HepG2 (cell line): Measurements from ENCODE around the gene STK11. TPM values are rescaled to one million over a fixed set of nuclear protein-coding genes. Genes with fewer than 3 reads are reported as not detected.
A peak's percentile ranks its signal among the peaks of the same experiment; 100 is the strongest.

Experiments used
- ADNP ChIP-seq: sonication (generic); formaldehyde crosslinking; IDR thresholded peaks from 2 replicates; pipeline ENCODE4 v1.4.0; 2020; ENCODE audit warnings: missing genetic modification reagents
- CHD4 ChIP-seq: fragments of 200-600 bp; sonication (generic); IDR thresholded peaks from 2 replicates; pipeline ENCODE4 v1.7.0; 2017; ENCODE audit warnings: mild to moderate bottlenecking, low read length, borderline replicate concordance
- HDAC1 ChIP-seq: sonication (generic); formaldehyde crosslinking; IDR thresholded peaks from 2 replicates; pipeline ENCODE4 v1.5.1; 2020; ENCODE audit warnings: mild to moderate bottlenecking, missing genetic modification reagents
- HNRNPK ChIP-seq: fragments of 200-400 bp; formaldehyde crosslinking; IDR thresholded peaks from 2 replicates; pipeline ENCODE4 v1.6.1; 2018; ENCODE audit warnings: low read length, low read depth, moderate library complexity, mild to moderate bottlenecking; ENCODE audit not compliant: poor library complexity, severe bottlenecking
- HNRNPL ChIP-seq: fragments of 200-400 bp; formaldehyde crosslinking; IDR thresholded peaks from 2 replicates; pipeline ENCODE4 v1.6.1; 2017; ENCODE audit warnings: mild to moderate bottlenecking, low read depth, low read length
- JUND ChIP-seq: sonication (generic); formaldehyde crosslinking; IDR thresholded peaks from 2 replicates; pipeline ENCODE4 v1.8.0; 2022; ENCODE audit warnings: mild to moderate bottlenecking, missing genetic modification reagents
- LCORL ChIP-seq, 2 experiments: fragments of 450-650 bp in 1 of 2; sonication (generic) in 1 of 2; formaldehyde crosslinking in 1 of 2; IDR thresholded peaks; 2 replicates each; pipeline versions ENCODE4 v1.5.0 to v1.6.1; 2017 to 2020; ENCODE audit warnings: antibody characterized with exemption in 1 of 2, missing genetic modification reagents in 1 of 2
- NR2F6 ChIP-seq, 2 experiments: IDR thresholded peaks; 2 replicates each; pipeline ENCODE4 v1.6.1; 2016; ENCODE audit warnings: antibody characterized with exemption in 1 of 2, mild to moderate bottlenecking in 1 of 2
- RXRB ChIP-seq: IDR thresholded peaks from 2 replicates; pipeline ENCODE4 v1.6.1; 2016; ENCODE audit warnings: borderline replicate concordance, missing genetic modification reagents, missing compliant biosample characterization
- SP5 ChIP-seq: IDR thresholded peaks from 2 replicates; pipeline ENCODE4 v1.6.1; 2016; ENCODE audit warnings: low read depth, borderline replicate concordance
- SRSF4 ChIP-seq: fragments of 200-400 bp; formaldehyde crosslinking; IDR thresholded peaks from one replicate; pipeline ENCODE4 v1.6.1; 2018; ENCODE audit warnings: mild to moderate bottlenecking, low read depth, low read length, moderate library complexity; ENCODE audit not compliant: poor library complexity, severe bottlenecking
- SSRP1 ChIP-seq: IDR thresholded peaks from 2 replicates; pipeline ENCODE4 v1.6.1; 2016; ENCODE audit warnings: control low read depth
- THAP11 ChIP-seq: IDR thresholded peaks from 2 replicates; pipeline ENCODE4 v1.6.1; 2016; ENCODE audit warnings: missing biosample characterization, missing genetic modification reagents
- XBP1 ChIP-seq: sonication (generic); formaldehyde crosslinking; IDR thresholded peaks from 2 replicates; pipeline ENCODE4 v1.5.0; 2020; ENCODE audit warnings: missing genetic modification reagents
- ZMAT3 ChIP-seq: sonication (generic); formaldehyde crosslinking; conservative IDR thresholded peaks from 2 replicates; pipeline ENCODE4 v1.7.0; 2021; ENCODE audit warnings: missing genetic modification reagents
- ZMYM3 ChIP-seq: sonication (generic); formaldehyde crosslinking; IDR thresholded peaks from 2 replicates; pipeline ENCODE4 v1.5.1; 2020; ENCODE audit warnings: mild to moderate bottlenecking, missing genetic modification reagents
- ZNF234 ChIP-seq: sonication (generic); formaldehyde crosslinking; conservative IDR thresholded peaks from 2 replicates; pipeline ENCODE4 v1.5.1; 2020; ENCODE audit warnings: mild to moderate bottlenecking, missing genetic modification reagents
- ZNF24 ChIP-seq: fragments of 450-650 bp; IDR thresholded peaks from 2 replicates; pipeline ENCODE4 v1.6.1; 2017; ENCODE audit warnings: antibody characterized with exemption, mild to moderate bottlenecking
- ZNF761 ChIP-seq: sonication (generic); formaldehyde crosslinking; conservative IDR thresholded peaks from 2 replicates; pipeline ENCODE4 v1.4.0; 2020; ENCODE audit warnings: mild to moderate bottlenecking, missing genetic modification reagents
- polyA plus RNA-seq, 8 experiments: library from polyadenylated mRNA; depleted of rRNA in 3 of 8; stranded (reverse) in 7 of 8; unstranded in 1 of 8; fragments of >200 nt; fragmentation: Illumina TruSeq in 4 of 8; extraction: Trizol in 4 of 8; gene quantifications; 2 replicates each; pipeline versions ENCODE4 v1.2.1 to v1.2.3, GENCODE V29; 2011 to 2016; ENCODE audit warnings: low read depth in 4 of 8, missing spikeins in 1 of 8, mixed read lengths in 1 of 8; ENCODE audit not compliant: insufficient read depth in 1 of 8
- total RNA-seq, 5 experiments: library from RNA; depleted of rRNA; stranded (reverse); fragments of >200 nt; fragmentation: Illumina TruSeq; extraction: Trizol; gene quantifications; 2 replicates each; pipeline ENCODE4 v1.2.3, GENCODE V29; 2016; ENCODE audit warnings: low read depth in 1 of 5
- TF ChIP-seq, protein P1 (sequence below): sonication (generic); formaldehyde crosslinking; IDR thresholded peaks from 2 replicates; pipeline ENCODE4 v1.4.0; 2020; ENCODE audit warnings: missing genetic modification reagents
- TF ChIP-seq, protein P2 (sequence below): sonication (generic); formaldehyde crosslinking; IDR thresholded peaks from 2 replicates; pipeline ENCODE4 v1.4.0; 2020; ENCODE audit warnings: missing genetic modification reagents
- TF ChIP-seq, protein P3 (sequence below): IDR thresholded peaks from 2 replicates; pipeline ENCODE4 v1.4.0; 2020; ENCODE audit warnings: mild to moderate bottlenecking, missing genetic modification reagents

Gene STK11
- total and polyA plus RNA-seq, 2 of the 13 experiments (the other 11 are each of a cell fraction or from before 2014, with no cell fraction given) = 27.5 to 43.6 TPM

DNA sequence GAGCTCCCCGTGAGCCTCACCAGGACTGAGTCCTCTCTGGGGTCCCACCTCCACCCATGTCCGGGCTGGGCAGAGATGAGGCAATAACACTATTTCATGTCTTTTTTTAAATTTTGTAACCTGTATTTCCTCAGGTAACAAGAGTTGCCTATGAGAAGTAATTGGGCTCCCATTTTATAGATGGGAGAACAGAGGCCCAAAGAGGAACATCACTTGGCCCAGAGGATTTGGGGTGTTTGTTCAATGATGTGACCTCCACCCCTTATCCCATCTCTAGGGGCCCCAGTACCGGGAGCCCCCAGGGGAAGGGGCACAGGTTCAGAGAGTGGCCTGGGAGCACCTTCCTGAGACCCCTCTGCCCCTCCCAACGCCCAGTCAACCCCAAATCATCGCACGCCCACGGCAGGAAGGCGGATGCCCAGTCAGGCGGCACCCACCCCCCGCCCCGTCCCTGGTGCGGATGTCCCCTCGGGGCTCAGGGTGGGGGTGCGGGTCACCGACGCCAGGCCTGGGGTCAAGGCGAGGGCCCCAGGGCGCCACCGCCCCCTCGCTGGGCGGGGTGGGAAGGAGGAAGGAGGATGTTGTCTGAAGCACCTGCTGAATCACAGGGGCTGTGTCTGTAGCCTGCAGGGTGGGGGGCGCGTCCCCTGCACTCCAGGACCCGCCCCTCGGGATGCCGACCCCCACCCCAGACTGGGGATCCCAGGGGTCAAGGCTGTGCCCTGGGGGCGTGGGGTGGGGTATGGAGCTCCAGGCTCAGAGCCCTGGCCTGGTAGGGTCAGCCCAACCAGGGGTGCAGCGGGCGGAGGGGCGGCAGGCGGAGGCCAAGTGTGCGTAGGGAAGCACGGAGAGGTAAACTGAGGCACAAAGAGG lies 54.5 kb downstream of the STK11 start (continued):
- TF ChIP-seq, protein P1, sequence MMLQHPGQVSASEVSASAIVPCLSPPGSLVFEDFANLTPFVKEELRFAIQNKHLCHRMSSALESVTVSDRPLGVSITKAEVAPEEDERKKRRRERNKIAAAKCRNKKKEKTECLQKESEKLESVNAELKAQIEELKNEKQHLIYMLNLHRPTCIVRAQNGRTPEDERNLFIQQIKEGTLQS (CRISPR knock-in tag) = 0 out of 2 replicates have a peak, but pooled peaks have one; percentile 19
- TF ChIP-seq ZMAT3 (CRISPR knock-in tag) (no peak), SRSF4 (no peak), THAP11 (no peak), HDAC1 (CRISPR knock-in tag) (peak; percentile 45), HNRNPK (peak; percentile 60), SSRP1 (CRISPR knock-in tag) (0 out of 2 replicates have a peak, but pooled peaks have one; percentile 1), NR2F6 (IDR thresholded peaks at IDR 0.05) (no peak), NR2F6 (CRISPR knock-in tag; IDR thresholded peaks at IDR 0.05) (peak; percentile 86), HNRNPL (peak; percentile 28; the same call in 1 of the 2 replicates), LCORL (IDR thresholded peaks at IDR 0.05) (no peak), LCORL (CRISPR knock-in tag; IDR thresholded peaks at IDR 0.05) (0 out of 2 replicates have a peak, but pooled peaks have one; percentile 51), ZMYM3 (peak; percentile 76), ZNF24 (0 out of 2 replicates have a peak, but pooled peaks have one; percentile 27), JUND (CRISPR knock-in tag) (0 out of 2 replicates have a peak, but pooled peaks have one; percentile 7), SP5 (CRISPR knock-in tag) (peak; percentile 72), ADNP (CRISPR knock-in tag) (0 out of 2 replicates have a peak, but pooled peaks have one; percentile 7), RXRB (no peak; the same call in 1 of the 2 replicates), ZNF761 (no peak), XBP1 (CRISPR knock-in tag) (no peak), CHD4 (peak; percentile 94; the same call in 1 of the 2 replicates), ZNF234 (CRISPR knock-in tag) (no peak)
- TF ChIP-seq, protein P2, sequence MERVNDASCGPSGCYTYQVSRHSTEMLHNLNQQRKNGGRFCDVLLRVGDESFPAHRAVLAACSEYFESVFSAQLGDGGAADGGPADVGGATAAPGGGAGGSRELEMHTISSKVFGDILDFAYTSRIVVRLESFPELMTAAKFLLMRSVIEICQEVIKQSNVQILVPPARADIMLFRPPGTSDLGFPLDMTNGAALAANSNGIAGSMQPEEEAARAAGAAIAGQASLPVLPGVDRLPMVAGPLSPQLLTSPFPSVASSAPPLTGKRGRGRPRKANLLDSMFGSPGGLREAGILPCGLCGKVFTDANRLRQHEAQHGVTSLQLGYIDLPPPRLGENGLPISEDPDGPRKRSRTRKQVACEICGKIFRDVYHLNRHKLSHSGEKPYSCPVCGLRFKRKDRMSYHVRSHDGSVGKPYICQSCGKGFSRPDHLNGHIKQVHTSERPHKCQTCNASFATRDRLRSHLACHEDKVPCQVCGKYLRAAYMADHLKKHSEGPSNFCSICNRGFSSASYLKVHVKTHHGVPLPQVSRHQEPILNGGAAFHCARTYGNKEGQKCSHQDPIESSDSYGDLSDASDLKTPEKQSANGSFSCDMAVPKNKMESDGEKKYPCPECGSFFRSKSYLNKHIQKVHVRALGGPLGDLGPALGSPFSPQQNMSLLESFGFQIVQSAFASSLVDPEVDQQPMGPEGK = peak; percentile 69; the same call in 1 of the 2 replicates
- TF ChIP-seq, protein P3, sequence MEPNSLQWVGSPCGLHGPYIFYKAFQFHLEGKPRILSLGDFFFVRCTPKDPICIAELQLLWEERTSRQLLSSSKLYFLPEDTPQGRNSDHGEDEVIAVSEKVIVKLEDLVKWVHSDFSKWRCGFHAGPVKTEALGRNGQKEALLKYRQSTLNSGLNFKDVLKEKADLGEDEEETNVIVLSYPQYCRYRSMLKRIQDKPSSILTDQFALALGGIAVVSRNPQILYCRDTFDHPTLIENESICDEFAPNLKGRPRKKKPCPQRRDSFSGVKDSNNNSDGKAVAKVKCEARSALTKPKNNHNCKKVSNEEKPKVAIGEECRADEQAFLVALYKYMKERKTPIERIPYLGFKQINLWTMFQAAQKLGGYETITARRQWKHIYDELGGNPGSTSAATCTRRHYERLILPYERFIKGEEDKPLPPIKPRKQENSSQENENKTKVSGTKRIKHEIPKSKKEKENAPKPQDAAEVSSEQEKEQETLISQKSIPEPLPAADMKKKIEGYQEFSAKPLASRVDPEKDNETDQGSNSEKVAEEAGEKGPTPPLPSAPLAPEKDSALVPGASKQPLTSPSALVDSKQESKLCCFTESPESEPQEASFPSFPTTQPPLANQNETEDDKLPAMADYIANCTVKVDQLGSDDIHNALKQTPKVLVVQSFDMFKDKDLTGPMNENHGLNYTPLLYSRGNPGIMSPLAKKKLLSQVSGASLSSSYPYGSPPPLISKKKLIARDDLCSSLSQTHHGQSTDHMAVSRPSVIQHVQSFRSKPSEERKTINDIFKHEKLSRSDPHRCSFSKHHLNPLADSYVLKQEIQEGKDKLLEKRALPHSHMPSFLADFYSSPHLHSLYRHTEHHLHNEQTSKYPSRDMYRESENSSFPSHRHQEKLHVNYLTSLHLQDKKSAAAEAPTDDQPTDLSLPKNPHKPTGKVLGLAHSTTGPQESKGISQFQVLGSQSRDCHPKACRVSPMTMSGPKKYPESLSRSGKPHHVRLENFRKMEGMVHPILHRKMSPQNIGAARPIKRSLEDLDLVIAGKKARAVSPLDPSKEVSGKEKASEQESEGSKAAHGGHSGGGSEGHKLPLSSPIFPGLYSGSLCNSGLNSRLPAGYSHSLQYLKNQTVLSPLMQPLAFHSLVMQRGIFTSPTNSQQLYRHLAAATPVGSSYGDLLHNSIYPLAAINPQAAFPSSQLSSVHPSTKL (CRISPR knock-in tag) = 0 out of 2 replicates have a peak, but pooled peaks have one; percentile 16
